Endodermal cell (in vitro differentiated cells): ENCODE data around the gene MCF2L2. TPM values are rescaled to one million over a fixed set of nuclear protein-coding genes. Genes with fewer than 3 reads are reported as not detected.

Source experiments
- DNase-seq: peaks from one replicate; pipeline ENCODE4 v3.0.0-alpha.2; 2017
- H3K27ac ChIP-seq: 2 replicates; pipeline ENCODE4 v1.5.1; 2013; ENCODE audit warnings: mild to moderate bottlenecking, low read depth, low read length, moderate library complexity
- H3K27me3 ChIP-seq: 2 replicates; pipeline ENCODE4 v1.6.1; 2013; ENCODE audit warnings: mild to moderate bottlenecking, low read length, moderate library complexity; ENCODE audit not compliant: insufficient read depth, control insufficient read depth, poor library complexity, severe bottlenecking
- H3K36me3 ChIP-seq: 2 replicates; pipeline ENCODE4 v1.7.0; 2013; ENCODE audit warnings: mild to moderate bottlenecking, low read length, moderate library complexity; ENCODE audit not compliant: control insufficient read depth, insufficient read depth
- H3K4me1 ChIP-seq: one replicate; pipeline ENCODE4 v1.7.0; 2013; ENCODE audit warnings: low read length; ENCODE audit not compliant: control insufficient read depth, insufficient read depth
- H3K4me3 ChIP-seq: 2 replicates; pipeline ENCODE4 v1.5.1; 2013; ENCODE audit warnings: mild to moderate bottlenecking, low read length, moderate library complexity
- H3K9ac ChIP-seq: 2 replicates; pipeline ENCODE4 v1.6.1; 2013; ENCODE audit warnings: mild to moderate bottlenecking, low read length, moderate library complexity; ENCODE audit not compliant: poor library complexity, severe bottlenecking; ENCODE audit errors: extremely low read depth
- H3K9me3 ChIP-seq: 2 replicates; pipeline ENCODE4 v1.6.1; 2013; ENCODE audit warnings: mild to moderate bottlenecking, low read length, moderate library complexity; ENCODE audit not compliant: control insufficient read depth
- H3K27ac Mint-ChIP-seq: 2 replicates; pipeline ENCODE4 v1.8.0; 2020; ENCODE audit warnings: mixed read lengths
- H3K27me3 Mint-ChIP-seq: 2 replicates; pipeline ENCODE4 v1.8.0; 2021; ENCODE audit warnings: mild to moderate bottlenecking, mixed read lengths; ENCODE audit not compliant: insufficient read depth
- H3K36me3 Mint-ChIP-seq: 2 replicates; pipeline ENCODE4 v1.8.0; 2020; ENCODE audit warnings: low read depth, mixed read lengths
- H3K4me1 Mint-ChIP-seq: 2 replicates; pipeline ENCODE4 v1.8.0; 2020; ENCODE audit warnings: mixed read lengths
- H3K4me3 Mint-ChIP-seq: 2 replicates; pipeline ENCODE4 v1.8.0; 2020; ENCODE audit warnings: mild to moderate bottlenecking, moderate library complexity, mixed read lengths
- H3K9me3 Mint-ChIP-seq: 2 replicates; pipeline ENCODE4 v1.8.0; 2020; ENCODE audit warnings: mild to moderate bottlenecking, mixed read lengths
- WGBS, 2 experiments: methylation state at CpG; one replicate each; pipeline versions ENCODE4 v1.1.5 to v1.1.7; 2013; ENCODE audit warnings: missing lambda C conversion rate in 2 of 2, mixed read lengths in 1 of 2; ENCODE audit not compliant: insufficient coverage in 1 of 2, insufficient read length in 1 of 2; 5-methylcytosine and 5-hydroxymethylcytosine counted together
- total RNA-seq, 2 donors: library from RNA; stranded (reverse); fragmentation: NEBNext Ultra II Directional in 1 of 2; extraction: Animal tissue kit (Norgen Biotek cat#: 25700) in 1 of 2; gene quantifications; 2 replicates in 1 of 2; 3 replicates in 1 of 2; pipeline ENCODE4 v1.2.1, GENCODE V29; 2021
- TF ChIP-seq, protein P1 (sequence below): fragments of 200-600 bp; sonication (generic); conservative IDR thresholded peaks from 2 replicates; pipeline ENCODE4 v1.5.0; 2021; ENCODE audit warnings: antibody characterized with exemption, mild to moderate bottlenecking

MCF2L2 gene
- total RNA-seq, 2 donors from 2014 or later, result 72.6 to 86.5 TPM

DNA sequence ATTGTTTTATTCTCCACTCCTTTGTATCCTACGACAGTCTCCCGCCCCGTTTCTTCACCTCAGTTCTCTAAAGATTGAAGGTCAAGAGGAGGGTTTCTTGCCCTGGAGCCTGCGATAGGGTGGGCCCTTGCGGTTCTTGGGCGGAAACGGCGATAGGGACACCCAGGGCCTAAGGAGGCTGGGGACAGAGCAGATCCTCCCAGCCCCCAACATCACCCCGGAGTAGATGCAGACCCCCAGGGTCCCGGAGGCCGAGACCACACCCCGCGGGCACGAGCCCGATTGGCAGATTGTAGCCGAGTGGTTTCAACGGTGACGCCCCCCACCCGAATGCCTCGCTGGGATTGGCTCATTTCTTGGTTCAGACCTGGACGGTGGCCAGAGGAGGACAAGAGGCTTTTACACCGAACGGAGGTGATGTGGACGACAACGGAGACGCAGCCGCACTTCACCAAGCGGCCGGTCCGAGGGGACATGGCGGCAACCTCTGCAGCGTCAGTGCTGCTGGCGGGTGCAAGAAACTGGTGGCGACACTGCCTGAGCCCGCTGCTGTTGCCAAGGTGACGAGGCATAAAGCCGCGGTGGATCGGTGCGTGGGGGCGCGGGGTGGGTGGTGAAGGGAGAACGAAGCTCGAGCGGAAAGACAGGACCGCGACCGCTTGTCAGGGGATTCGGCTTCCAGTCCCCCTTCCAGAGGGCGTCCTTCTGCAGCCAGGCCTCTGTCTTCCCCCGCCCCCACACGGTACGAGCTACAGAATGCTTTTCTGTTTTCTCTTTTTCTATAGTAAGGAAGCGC lies 19.0 kb upstream of the MCF2L2 start:
- TF ChIP-seq, protein P1, sequence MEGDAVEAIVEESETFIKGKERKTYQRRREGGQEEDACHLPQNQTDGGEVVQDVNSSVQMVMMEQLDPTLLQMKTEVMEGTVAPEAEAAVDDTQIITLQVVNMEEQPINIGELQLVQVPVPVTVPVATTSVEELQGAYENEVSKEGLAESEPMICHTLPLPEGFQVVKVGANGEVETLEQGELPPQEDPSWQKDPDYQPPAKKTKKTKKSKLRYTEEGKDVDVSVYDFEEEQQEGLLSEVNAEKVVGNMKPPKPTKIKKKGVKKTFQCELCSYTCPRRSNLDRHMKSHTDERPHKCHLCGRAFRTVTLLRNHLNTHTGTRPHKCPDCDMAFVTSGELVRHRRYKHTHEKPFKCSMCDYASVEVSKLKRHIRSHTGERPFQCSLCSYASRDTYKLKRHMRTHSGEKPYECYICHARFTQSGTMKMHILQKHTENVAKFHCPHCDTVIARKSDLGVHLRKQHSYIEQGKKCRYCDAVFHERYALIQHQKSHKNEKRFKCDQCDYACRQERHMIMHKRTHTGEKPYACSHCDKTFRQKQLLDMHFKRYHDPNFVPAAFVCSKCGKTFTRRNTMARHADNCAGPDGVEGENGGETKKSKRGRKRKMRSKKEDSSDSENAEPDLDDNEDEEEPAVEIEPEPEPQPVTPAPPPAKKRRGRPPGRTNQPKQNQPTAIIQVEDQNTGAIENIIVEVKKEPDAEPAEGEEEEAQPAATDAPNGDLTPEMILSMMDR, result peak; percentile 16
- peak overlapping the region; percentile 97 for H3K27ac Mint-ChIP-seq
- H3K36me3 Mint-ChIP-seq, result peaks cover 29% of the 10 kb centered on the region
- Histone ChIP-seq H3K4me3 (peak overlapping the region; percentile 98), H3K27ac (peak overlapping the region; percentile 74), H3K4me1 (no peaks in the 10 kb centered on the region), H3K27me3 (no peaks in the 10 kb centered on the region), H3K36me3 (peaks cover 25% of the 10 kb centered on the region), H3K9me3 (peaks cover 28% of the 10 kb centered on the region), H3K9ac (peak overlapping the region; percentile 92)
- 1% methylated on average over 20 to 54 of the region's 54 CpGs for WGBS, 2 experiments
- peaks cover 21% of the 10 kb centered on the region for H3K9me3 Mint-ChIP-seq
- DNase-seq, result peak; percentile 99
- H3K4me3 Mint-ChIP-seq, result peak overlapping the region; percentile 100
- no peaks in the 10 kb centered on the region for H3K27me3 Mint-ChIP-seq
- peaks cover 13% of the 10 kb centered on the region for H3K4me1 Mint-ChIP-seq

DNA sequence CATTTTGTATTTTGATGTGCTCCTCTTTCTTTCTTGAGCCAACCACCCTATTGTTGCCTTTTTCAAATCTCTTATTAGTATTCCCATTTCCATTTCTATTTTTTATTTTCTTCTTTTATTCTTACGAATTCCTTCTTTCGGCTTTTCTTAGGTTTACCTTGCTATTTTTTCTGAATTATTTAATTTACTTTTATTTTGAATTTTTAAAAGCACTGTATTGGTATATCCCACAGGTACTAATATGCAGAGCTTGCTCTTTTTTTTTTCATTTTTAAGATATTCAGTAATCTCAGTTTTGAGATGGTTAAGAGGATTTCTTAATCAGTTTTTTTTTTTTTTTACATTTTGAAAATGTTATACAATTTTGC lies 18.4 kb upstream of the MCF2L2 start:
- peaks cover 21% of the 10 kb centered on the region for H3K9me3 Mint-ChIP-seq
- Histone ChIP-seq H3K27me3 (no peaks in the 10 kb centered on the region), H3K9me3 (peaks cover 34% of the 10 kb centered on the region), H3K9ac (no peak overlapping the region), H3K4me3 (peak overlapping the region; percentile 98), H3K27ac (peak overlapping the region; percentile 7), H3K36me3 (peaks cover 19% of the 10 kb centered on the region), H3K4me1 (no peaks in the 10 kb centered on the region)
- WGBS, 2 experiments, result 83% methylated on average over 2 of the region's 2 CpGs; no CpG with 5 or more reads in 1 of the 2 experiments
- H3K27ac Mint-ChIP-seq, result peak overlapping the region; percentile 97
- H3K27me3 Mint-ChIP-seq, result no peaks in the 10 kb centered on the region
- H3K36me3 Mint-ChIP-seq, result peaks cover 23% of the 10 kb centered on the region
- H3K4me1 Mint-ChIP-seq, result peaks cover 13% of the 10 kb centered on the region
- TF ChIP-seq, protein P1, result no peak
- no peak for DNase-seq
- H3K4me3 Mint-ChIP-seq, result peak overlapping the region; percentile 100

DNA sequence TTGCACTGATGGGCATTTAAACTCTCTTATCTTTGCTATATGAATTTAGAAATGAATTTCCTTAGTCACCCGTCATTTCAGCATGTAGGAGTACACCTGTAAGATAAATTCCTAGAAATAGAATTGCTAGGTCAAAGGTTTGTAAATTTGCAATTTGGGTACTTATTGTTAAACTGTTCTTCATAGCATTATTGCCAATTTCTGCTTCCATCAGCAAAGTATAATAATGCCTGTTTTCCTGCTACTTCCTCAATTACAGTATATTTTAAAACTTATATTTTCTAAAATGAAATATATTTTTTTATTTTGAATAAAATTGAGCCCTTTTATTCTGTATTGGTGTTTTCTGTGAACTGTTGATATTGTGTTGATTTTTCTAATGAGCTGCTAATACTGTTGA lies 16.3 kb upstream of the MCF2L2 start:
- no peak overlapping the region for H3K4me3 Mint-ChIP-seq
- H3K9me3 Mint-ChIP-seq, result peaks cover 22% of the 10 kb centered on the region
- no peaks in the 10 kb centered on the region for H3K27me3 Mint-ChIP-seq
- H3K9ac ChIP-seq, result no peak overlapping the region
- WGBS, 2 experiments, result 100% methylated on average over 1 of the region's 1 CpG
- no peak overlapping the region for H3K27ac ChIP-seq
- peaks cover 2% of the 10 kb centered on the region for H3K36me3 ChIP-seq
- peaks cover 9% of the 10 kb centered on the region for H3K4me1 Mint-ChIP-seq
- TF ChIP-seq, protein P1, result no peak
- no peak overlapping the region for H3K27ac Mint-ChIP-seq
- H3K9me3 ChIP-seq, result peaks cover 50% of the 10 kb centered on the region
- no peak for DNase-seq
- H3K4me1 ChIP-seq, result no peaks in the 10 kb centered on the region
- H3K27me3 ChIP-seq, result no peaks in the 10 kb centered on the region
- peaks cover 6% of the 10 kb centered on the region for H3K36me3 Mint-ChIP-seq
- peak overlapping the region; percentile 50 for H3K4me3 ChIP-seq
